ENCODE data around the gene APOO.

GRCh38 chrX:23883737-23884354, 23.9 kb downstream of the APOO start:
- TF ChIP-seq CTCF (IDR thresholded peaks at IDR 0.05; ENCODE audit: poor library complexity, severe bottlenecking), result no peak
- TF ChIP-seq EZH2 (IDR thresholded peaks at IDR 0.05; ENCODE audit: borderline replicate concordance, insufficient read depth, low read length, poor library complexity, severe bottlenecking), result no peak
- TF ChIP-seq POLR2AphosphoS5 (IDR thresholded peaks at IDR 0.05), result no peak
- no peak for TF ChIP-seq TAF1 (IDR thresholded peaks at IDR 0.05; ENCODE audit: low read depth)

Data from neural cell (in vitro differentiated cells).